IMR-90 (cell line): ENCODE results near the gene TMEM245. TPM values are rescaled to one million over a fixed set of nuclear protein-coding genes. Genes with fewer than 3 reads are reported as not detected.

Experiments used
- ATAC-seq: fragments of 200-7000 bp; cut with Tn5 transposase; 2 replicates; pipeline ENCODE4 v1.9.1; 2020; ENCODE audit warnings: low read depth, mild to moderate bottlenecking, moderate library complexity
- BruUV-seq: library from RNA; stranded (reverse); fragments of 400-500 nt; replicated peaks from 2 replicates; lab custom pipeline; 2021; lab: Mats Ljungman, UMichigan
- CTCF ChIA-PET: fragments of 300-600 bp; formaldehyde crosslinking; extraction: SDS; loops from one replicate; lab custom pipeline; 2021; ENCODE audit warnings: antibody characterized with exemption; lab: Yijun Ruan, JAX
- POLR2A ChIA-PET: fragments of 300-600 bp; sonication (Branson Sonifier 250); formaldehyde crosslinking; loops from one replicate; lab custom pipeline; 2022; ENCODE audit warnings: antibody characterized with exemption; ENCODE audit not compliant: unreplicated experiment; lab: Charles Lee
- DNase-seq: peaks from one replicate; pipeline ENCODE4 v3.0.0; 2013
- H2AFZ ChIP-seq: replicated peaks from 2 replicates; pipeline ENCODE3; 2013; ENCODE audit warnings: low read length, mild to moderate bottlenecking; ENCODE audit not compliant: poor library complexity
- H2AK5ac ChIP-seq: 2 replicates; pipeline ENCODE4 v1.6.1; 2013; ENCODE audit warnings: low read depth, low read length, inconsistent platforms
- H2AK9ac ChIP-seq: replicated peaks from 2 replicates; pipeline ENCODE3; 2013; ENCODE audit warnings: mild to moderate bottlenecking, low read depth, low read length, moderate library complexity; ENCODE audit not compliant: poor library complexity
- H2BK120ac ChIP-seq: 2 replicates; pipeline ENCODE4 v1.6.1; 2013; ENCODE audit warnings: low read depth, low read length, inconsistent platforms
- H2BK15ac ChIP-seq: 3 replicates; pipeline ENCODE4 v1.6.1; 2013; ENCODE audit warnings: low read depth, low read length, inconsistent platforms
- H2BK20ac ChIP-seq: 2 replicates; pipeline ENCODE4 v1.6.1; 2013; ENCODE audit warnings: low read depth, mild to moderate bottlenecking, inconsistent platforms, low read length, moderate library complexity
- H2BK5ac ChIP-seq: 2 replicates; pipeline ENCODE4 v1.6.1; 2013; ENCODE audit warnings: mild to moderate bottlenecking, low read depth, low read length, inconsistent platforms; ENCODE audit not compliant: poor library complexity, severe bottlenecking
- H3K14ac ChIP-seq: replicated peaks from 2 replicates; pipeline ENCODE4 v1.6.1; 2013; ENCODE audit warnings: low read depth, low read length, inconsistent platforms
- H3K18ac ChIP-seq: 2 replicates; pipeline ENCODE4 v1.6.1; 2013; ENCODE audit warnings: low read depth, low read length, control low read depth
- H3K23ac ChIP-seq: 2 replicates; pipeline ENCODE4 v1.6.1; 2013; ENCODE audit warnings: low read depth, low read length, inconsistent platforms
- H3K27ac ChIP-seq: 2 replicates; pipeline ENCODE4 v1.5.1; 2013; ENCODE audit warnings: mild to moderate bottlenecking, control low read depth, low read length; ENCODE audit not compliant: insufficient read depth
- H3K27me3 ChIP-seq: 2 replicates; pipeline ENCODE4 v1.6.1; 2013; ENCODE audit warnings: low read length; ENCODE audit not compliant: control insufficient read depth, insufficient read depth
- H3K36me3 ChIP-seq: 2 replicates; pipeline ENCODE4 v1.6.1; 2013; ENCODE audit warnings: low read length, mixed read lengths; ENCODE audit not compliant: control insufficient read depth, insufficient read depth
- H3K4ac ChIP-seq: 2 replicates; pipeline ENCODE4 v1.6.1; 2013; ENCODE audit warnings: low read depth, low read length, inconsistent platforms
- H3K4me1 ChIP-seq: 2 replicates; pipeline ENCODE4 v1.6.1; 2013; ENCODE audit warnings: low read length, mixed read lengths; ENCODE audit not compliant: control insufficient read depth, insufficient read depth
- H3K4me2 ChIP-seq: 2 replicates; pipeline ENCODE4 v1.6.1; 2013; ENCODE audit warnings: low read depth, mild to moderate bottlenecking, control low read depth, low read length, moderate library complexity
- H3K4me3 ChIP-seq: 2 replicates; pipeline ENCODE4 v1.5.1; 2013; ENCODE audit warnings: low read depth, mild to moderate bottlenecking, control low read depth, low read length, moderate library complexity; ENCODE audit not compliant: insufficient read depth
- H3K56ac ChIP-seq: 2 replicates; pipeline ENCODE4 v1.6.1; 2013; ENCODE audit warnings: low read length, inconsistent platforms; ENCODE audit not compliant: insufficient read depth; ENCODE audit errors: extremely low read depth
- H3K79me1 ChIP-seq, 2 experiments: 2 replicates each; pipeline ENCODE4 v1.6.1; 2013; ENCODE audit warnings: low read length in 2 of 2, inconsistent platforms in 1 of 2, low read depth in 1 of 2
- H3K9ac ChIP-seq: 2 replicates; pipeline ENCODE4 v1.6.1; 2013; ENCODE audit warnings: low read depth, low read length, control low read depth
- H3K9me1 ChIP-seq: 2 replicates; pipeline ENCODE4 v1.6.1; 2013; ENCODE audit warnings: low read length, inconsistent platforms; ENCODE audit not compliant: insufficient read depth
- H3K9me3 ChIP-seq: 2 replicates; pipeline ENCODE4 v1.6.1; 2013; ENCODE audit warnings: low read length; ENCODE audit not compliant: control insufficient read depth, insufficient read depth
- H4K20me1 ChIP-seq: 2 replicates; pipeline ENCODE4 v1.6.1; 2013; ENCODE audit warnings: low read length, inconsistent platforms; ENCODE audit not compliant: insufficient read depth
- H4K5ac ChIP-seq: 2 replicates; pipeline ENCODE4 v1.6.1; 2013; ENCODE audit warnings: mild to moderate bottlenecking, low read depth, low read length, control low read depth
- H4K8ac ChIP-seq, 2 experiments: 2 replicates each; pipeline ENCODE4 v1.6.1; 2013; ENCODE audit warnings: low read depth in 2 of 2, low read length in 2 of 2, control low read depth in 1 of 2, inconsistent platforms in 1 of 2
- H4K91ac ChIP-seq: 2 replicates; pipeline ENCODE4 v1.6.1; 2013; ENCODE audit warnings: low read depth, low read length, inconsistent platforms; ENCODE audit not compliant: insufficient read depth
- CEBPB ChIP-seq: IDR thresholded peaks from 2 replicates; pipeline ENCODE4 v1.6.1; 2012; ENCODE audit warnings: low read depth, low read length, improper control_type of control experiment
- CHD1 ChIP-seq: IDR thresholded peaks from 2 replicates; pipeline ENCODE4 v1.6.1; 2012; ENCODE audit warnings: low read depth, low read length, improper control_type of control experiment
- CTCF ChIP-seq: conservative IDR thresholded peaks from 2 replicates; pipeline ENCODE4 v1.5.1; 2012; ENCODE audit warnings: mild to moderate bottlenecking, low read depth, low read length, improper control_type of control experiment
- ELK1 ChIP-seq: fragments of 150-350 bp; IDR thresholded peaks from 2 replicates; pipeline ENCODE4 v1.6.1; 2016; ENCODE audit warnings: low read depth, mild to moderate bottlenecking, low read length, moderate library complexity, borderline replicate concordance
- FOS ChIP-seq: fragments of 150-350 bp; IDR thresholded peaks from 2 replicates; pipeline ENCODE4 v1.6.1; 2016; ENCODE audit warnings: low read depth, low read length
- MAFK ChIP-seq: IDR thresholded peaks from 2 replicates; pipeline ENCODE4 v1.6.1; 2012; ENCODE audit warnings: low read depth, low read length, improper control_type of control experiment
- MXI1 ChIP-seq: IDR thresholded peaks from 2 replicates; pipeline ENCODE4 v1.6.1; 2012; ENCODE audit warnings: low read depth, mild to moderate bottlenecking, low read length, moderate library complexity, borderline replicate concordance
- NFE2L2 ChIP-seq: fragments of 150-350 bp; IDR thresholded peaks from 2 replicates; pipeline ENCODE4 v1.6.1; 2016; ENCODE audit warnings: low read depth, mild to moderate bottlenecking, low read length
- POLR2A ChIP-seq: IDR thresholded peaks from 2 replicates; pipeline ENCODE4 v1.6.1; 2012; ENCODE audit warnings: mild to moderate bottlenecking, low read depth, low read length
- RAD21 ChIP-seq: IDR thresholded peaks from 2 replicates; pipeline ENCODE4 v1.6.1; 2012; ENCODE audit warnings: low read length, improper control_type of control experiment
- RCOR1 ChIP-seq: IDR thresholded peaks from 2 replicates; pipeline ENCODE4 v1.6.1; 2012; ENCODE audit warnings: mild to moderate bottlenecking, low read length, improper control_type of control experiment; ENCODE audit not compliant: insufficient replicate concordance
- RFX5 ChIP-seq: IDR thresholded peaks from 2 replicates; pipeline ENCODE4 v1.8.0; 2012; ENCODE audit warnings: low read depth, mild to moderate bottlenecking, low read length, moderate library complexity
- SMC3 ChIP-seq: fragments of 150-350 bp; IDR thresholded peaks from 2 replicates; pipeline ENCODE4 v1.6.1; 2016; ENCODE audit warnings: low read depth, mild to moderate bottlenecking, antibody characterized with exemption, low read length, moderate library complexity
- WGBS, 2 experiments: methylation state at CpG; one replicate each; pipeline versions ENCODE4 v1.1.5 to v1.1.7; 2013; ENCODE audit warnings: missing lambda C conversion rate in 2 of 2; ENCODE audit not compliant: insufficient read length in 1 of 2; ENCODE audit errors: extremely low coverage in 2 of 2; 5-methylcytosine and 5-hydroxymethylcytosine counted together
- dilution Hi-C: fragments of 300-500 bp; cut with HindIII; formaldehyde crosslinking; loops from one replicate; pipeline ENCODE4 v1.14.3; 2018; ENCODE audit warnings: low sequenced_read_pairs; ENCODE audit not compliant: unreplicated experiment
- in situ Hi-C: fragments of 300-500 bp; cut with MboI; formaldehyde crosslinking; loops from 3 replicates; pipeline ENCODE4 v1.14.3; 2019; ENCODE audit warnings: low sequenced_read_pairs, inconsistent platforms, mixed read lengths
- intact Hi-C: fragments of 100-400 bp; cut with micrococcal nuclease; formaldehyde crosslinking; loops from 2 replicates; pipeline ENCODE4 v1.10.0; 2022
- polyA plus RNA-seq, 3 experiments: library from polyadenylated mRNA; depleted of rRNA; stranded (reverse); fragments of >200 nt; gene quantifications; 2 replicates each; pipeline ENCODE4 v1.2.3, GENCODE V29; 2012; ENCODE audit warnings: low replicate concordance in 1 of 3
- total RNA-seq: library from RNA; depleted of rRNA; stranded (reverse); fragments of >200 nt; gene quantifications from 2 replicates; pipeline ENCODE4 v1.2.3, GENCODE V29; 2012

TMEM245 gene
- total and polyA plus RNA-seq, 2 of the 4 experiments (the other 2 are of a cell fraction) = 24.8 to 57.9 TPM

GRCh38 chr9:109072133-109072692 is 47.5 kb downstream of the TMEM245 start:
- in situ Hi-C loops (loop anchor here (25.0 kb wide), 1 partner anchor 240 kb away; the partner anchor contains the start of gene EPB41L4B), intact Hi-C loops (no loop called here), dilution Hi-C loops (no loop called here)
- Histone ChIP-seq H3K36me3 (peaks cover 19% of the 10 kb centered on the region), H4K20me1 (no peaks in the 10 kb centered on the region), H3K18ac (no peak overlapping the region), H2BK20ac (no peak overlapping the region), H2BK15ac (no peak overlapping the region), H4K91ac (no peak overlapping the region), H2AFZ (no peak overlapping the region), H2AK5ac (no peak overlapping the region), H3K9me1 (peaks cover 2% of the 10 kb centered on the region; the same call in 1 of the 2 replicates), H4K5ac (no peak overlapping the region), H4K8ac (no peak overlapping the region), H3K9ac (no peak overlapping the region), H3K4me2 (no peak overlapping the region), H3K4me1 (no peaks in the 10 kb centered on the region), H2AK9ac (no peak overlapping the region), H3K23ac (no peak overlapping the region), H3K79me1 (peaks cover 2 to 20% of the 10 kb centered on the region in 2 experiments; a peak in 3 of 4 replicates), H2BK5ac (no peak overlapping the region), H2BK120ac (no peak overlapping the region), H3K9me3 (no peaks in the 10 kb centered on the region), H3K4me3 (no peak overlapping the region), H3K56ac (no peak overlapping the region), H3K4ac (no peak overlapping the region), H3K27me3 (no peaks in the 10 kb centered on the region), H3K14ac (no peak overlapping the region), H3K27ac (no peak overlapping the region)
- TF ChIP-seq NFE2L2 (no peak), RFX5 (no peak), MXI1 (no peak), MAFK (no peak), SMC3 (no peak), FOS (no peak), RAD21 (no peak), RCOR1 (no peak), CTCF (no peak), POLR2A (no peak), CHD1 (no peak), CEBPB (no peak), ELK1 (no peak)
- ATAC-seq (no peak), DNase-seq (no peak)
- 100% methylated on average over 1 of the region's 8 CpGs; no CpG with 5 or more reads in 1 of the 2 experiments for WGBS, 2 experiments
- BruUV-seq = no TSS peak
- ChIA-PET CTCF (no interaction called here), POLR2A (no interaction called here)
